SU-DHL-6 (cell line): ENCODE results near the gene NDUFS5.

Experiments used
- H2AFZ ChIP-seq: fragments of 200-600 bp; sonication (generic); 2 replicates; pipeline ENCODE4 v1.6.1; 2014; ENCODE audit warnings: low read depth, mild to moderate bottlenecking, moderate library complexity, mixed read lengths, antibody characterized with exemption, low read length; ENCODE audit not compliant: severe bottlenecking
- H3F3A ChIP-seq: fragments of 200-600 bp; shearing (Covaris generic); 2 replicates; pipeline ENCODE4 v1.6.0; 2016; ENCODE audit warnings: antibody characterized with exemption, mild to moderate bottlenecking; ENCODE audit not compliant: insufficient read depth
- H3K27ac ChIP-seq: fragments of 200-600 bp; sonication (generic); 2 replicates; pipeline ENCODE4 v1.5.1; 2016; ENCODE audit warnings: low read depth, mild to moderate bottlenecking, low read length, moderate library complexity, mixed read lengths
- H3K27me3 ChIP-seq: fragments of 200-600 bp; sonication (generic), shearing (Covaris generic); 2 replicates; pipeline ENCODE4 v1.6.0; 2014; ENCODE audit warnings: mild to moderate bottlenecking, low read length
- H3K36me3 ChIP-seq: fragments of 200-600 bp; sonication (generic); 2 replicates; pipeline ENCODE4 v1.6.1; 2014; ENCODE audit warnings: mild to moderate bottlenecking, low read length, mixed read lengths
- H3K4me2 ChIP-seq: fragments of 300-600, 200-600 bp; shearing (Covaris generic), sonication (generic); 2 replicates; pipeline ENCODE4 v1.6.0; 2014; ENCODE audit warnings: low read length, low read depth, mild to moderate bottlenecking; ENCODE audit not compliant: poor library complexity, severe bottlenecking
- H3K4me3 ChIP-seq: fragments of 200-600 bp; sonication (generic); 2 replicates; pipeline ENCODE4 v1.5.1; 2014; ENCODE audit warnings: antibody characterized with exemption, low read length, mild to moderate bottlenecking, mixed read lengths; ENCODE audit not compliant: insufficient read depth, poor library complexity, severe bottlenecking
- H3K79me2 ChIP-seq: fragments of 200-600 bp; sonication (generic); 2 replicates; pipeline ENCODE4 v1.6.1; 2014; ENCODE audit warnings: mild to moderate bottlenecking, low read length, moderate library complexity; ENCODE audit not compliant: insufficient read depth
- H3K9ac ChIP-seq: fragments of 200-600 bp; sonication (generic); 2 replicates; pipeline ENCODE4 v1.7.0; 2014; ENCODE audit warnings: mild to moderate bottlenecking, low read length
- H3K9me2 ChIP-seq: fragments of 200-600 bp; sonication (generic); replicated peaks from 2 replicates; pipeline ENCODE4 v1.6.1; 2014; ENCODE audit warnings: low read length; ENCODE audit not compliant: insufficient read depth
- H3K9me3 ChIP-seq: fragments of 200-600 bp; sonication (generic); 2 replicates; pipeline ENCODE4 v1.6.1; 2014; ENCODE audit warnings: low read length, mixed read lengths; ENCODE audit not compliant: insufficient read depth
- H4K20me1 ChIP-seq: fragments of 200-600 bp; sonication (generic); 2 replicates; pipeline ENCODE4 v1.6.1; 2014; ENCODE audit warnings: low read depth, mild to moderate bottlenecking, antibody characterized with exemption, low read length, moderate library complexity, mixed read lengths
- EZH2phosphoT487 ChIP-seq: fragments of 200-600 bp; sonication (generic), shearing (Covaris generic); conservative IDR thresholded peaks from 2 replicates; pipeline ENCODE4 v1.6.1; 2018; ENCODE audit warnings: mild to moderate bottlenecking, antibody characterized with exemption, low read length, moderate library complexity, mixed read lengths
- TF ChIP-seq, protein P1 (sequence below): fragments of 200-600 bp; sonication (generic); IDR thresholded peaks from one replicate; pipeline ENCODE4 v1.5.1; 2017; ENCODE audit warnings: antibody characterized with exemption, mild to moderate bottlenecking, low read length, moderate library complexity; ENCODE audit not compliant: insufficient read depth, poor library complexity, severe bottlenecking

The NDUFS5 gene

DNA sequence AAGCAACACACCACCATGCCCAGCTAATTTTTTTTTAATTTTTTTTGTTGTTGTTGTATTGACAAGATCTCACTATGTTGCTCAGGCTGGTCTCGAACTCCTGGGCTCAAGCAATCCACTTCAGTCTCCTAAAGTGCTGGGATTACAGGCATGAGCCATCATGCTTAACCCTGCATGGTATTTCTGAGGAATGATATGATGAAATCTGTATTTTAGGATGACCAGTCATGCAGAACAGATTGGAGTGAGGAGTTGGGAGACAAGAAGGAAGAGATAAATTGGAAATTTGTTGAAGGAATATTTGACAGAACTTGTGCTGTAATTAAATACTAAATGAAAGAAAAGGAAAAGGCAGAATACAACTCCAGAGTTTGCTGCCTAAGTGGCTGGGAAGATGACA lies 4.7 kb upstream of the NDUFS5 start:
- Histone ChIP-seq H3K4me3 (no peak overlapping the region), H3K9me2 (no peaks in the 10 kb centered on the region), H3K79me2 (peaks cover 2% of the 10 kb centered on the region; the same call in 1 of the 2 replicates), H3K36me3 (no peaks in the 10 kb centered on the region), H3K4me2 (no peak overlapping the region), H2AFZ (no peak overlapping the region), H3K27me3 (no peaks in the 10 kb centered on the region), H3K9ac (no peak overlapping the region), H3K9me3 (no peaks in the 10 kb centered on the region), H4K20me1 (no peaks in the 10 kb centered on the region), H3F3A (no peaks in the 10 kb centered on the region), H3K27ac (no peak overlapping the region)
- no peak for TF ChIP-seq EZH2phosphoT487
- TF ChIP-seq, protein P1, sequence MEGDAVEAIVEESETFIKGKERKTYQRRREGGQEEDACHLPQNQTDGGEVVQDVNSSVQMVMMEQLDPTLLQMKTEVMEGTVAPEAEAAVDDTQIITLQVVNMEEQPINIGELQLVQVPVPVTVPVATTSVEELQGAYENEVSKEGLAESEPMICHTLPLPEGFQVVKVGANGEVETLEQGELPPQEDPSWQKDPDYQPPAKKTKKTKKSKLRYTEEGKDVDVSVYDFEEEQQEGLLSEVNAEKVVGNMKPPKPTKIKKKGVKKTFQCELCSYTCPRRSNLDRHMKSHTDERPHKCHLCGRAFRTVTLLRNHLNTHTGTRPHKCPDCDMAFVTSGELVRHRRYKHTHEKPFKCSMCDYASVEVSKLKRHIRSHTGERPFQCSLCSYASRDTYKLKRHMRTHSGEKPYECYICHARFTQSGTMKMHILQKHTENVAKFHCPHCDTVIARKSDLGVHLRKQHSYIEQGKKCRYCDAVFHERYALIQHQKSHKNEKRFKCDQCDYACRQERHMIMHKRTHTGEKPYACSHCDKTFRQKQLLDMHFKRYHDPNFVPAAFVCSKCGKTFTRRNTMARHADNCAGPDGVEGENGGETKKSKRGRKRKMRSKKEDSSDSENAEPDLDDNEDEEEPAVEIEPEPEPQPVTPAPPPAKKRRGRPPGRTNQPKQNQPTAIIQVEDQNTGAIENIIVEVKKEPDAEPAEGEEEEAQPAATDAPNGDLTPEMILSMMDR, result no peak

DNA sequence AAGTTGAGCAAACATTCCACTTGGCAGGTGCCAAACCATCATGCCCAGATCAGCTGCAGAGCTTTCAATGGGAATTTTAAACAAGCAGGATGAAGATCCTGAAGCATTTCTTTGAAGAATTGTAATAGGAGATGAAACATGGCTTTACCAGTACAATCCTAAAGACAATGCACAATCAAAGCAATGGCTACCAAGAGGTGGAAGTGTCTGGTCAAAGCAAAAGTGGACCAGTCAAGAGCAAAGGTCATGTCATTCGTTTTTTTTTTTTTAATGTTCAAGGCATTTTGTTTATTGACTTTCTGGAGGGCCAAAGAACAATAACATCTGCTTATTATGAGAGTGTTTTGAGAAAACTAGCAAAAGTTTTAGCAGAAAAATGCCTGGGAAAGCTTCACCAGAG lies 3.0 kb upstream of the NDUFS5 start:
- H3K79me2 ChIP-seq, result peaks cover 16% of the 10 kb centered on the region
- H4K20me1 ChIP-seq, result no peaks in the 10 kb centered on the region
- H3K9me2 ChIP-seq, result no peaks in the 10 kb centered on the region
- TF ChIP-seq, protein P1, result no peak
- TF ChIP-seq EZH2phosphoT487, result no peak
- H3K27me3 ChIP-seq, result no peaks in the 10 kb centered on the region
- no peaks in the 10 kb centered on the region for H3F3A ChIP-seq
- H3K27ac ChIP-seq, result no peak overlapping the region
- no peaks in the 10 kb centered on the region for H3K9me3 ChIP-seq
- no peaks in the 10 kb centered on the region for H3K36me3 ChIP-seq
- no peak overlapping the region for H3K9ac ChIP-seq
- H3K4me3 ChIP-seq, result no peak overlapping the region
- no peak overlapping the region for H2AFZ ChIP-seq
- no peak overlapping the region for H3K4me2 ChIP-seq

DNA sequence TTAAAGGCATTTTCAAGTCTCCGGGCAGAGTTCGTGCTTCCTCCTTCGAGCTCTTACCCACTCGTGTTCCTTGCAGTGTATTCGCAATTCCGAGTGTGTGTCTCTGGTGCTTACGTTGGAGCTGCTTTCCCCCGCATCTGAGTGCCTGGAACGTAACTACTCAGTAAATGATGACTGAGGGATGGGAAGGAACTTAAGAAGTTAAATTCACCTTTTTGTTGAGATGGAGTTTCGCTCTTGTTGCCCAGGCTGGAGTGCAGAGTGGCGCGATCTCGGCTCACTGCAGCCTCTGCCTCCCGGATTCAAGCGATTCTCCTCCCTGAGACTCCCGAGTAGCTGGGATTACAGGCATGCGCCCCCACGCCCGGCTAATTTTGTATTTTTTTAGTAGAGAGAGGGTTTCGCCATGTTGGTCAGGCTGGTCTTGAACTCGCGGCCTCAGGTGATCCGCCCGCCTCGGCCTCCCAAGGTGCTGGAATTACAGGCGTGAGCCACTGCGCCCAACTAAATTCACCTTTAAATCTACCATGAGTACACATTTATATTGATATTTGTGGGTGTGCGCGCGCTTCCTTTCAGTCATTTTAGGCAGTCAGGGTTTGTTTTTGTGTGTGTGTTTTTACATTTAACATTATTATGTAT lies 837 bp downstream of the NDUFS5 start:
- peaks cover 24% of the 10 kb centered on the region for H3K79me2 ChIP-seq
- no peaks in the 10 kb centered on the region for H3F3A ChIP-seq
- H3K9me3 ChIP-seq, result no peaks in the 10 kb centered on the region
- H4K20me1 ChIP-seq, result no peaks in the 10 kb centered on the region
- peak overlapping the region; percentile 87 for H3K4me3 ChIP-seq
- peak overlapping the region; percentile 94 for H2AFZ ChIP-seq
- no peaks in the 10 kb centered on the region for H3K27me3 ChIP-seq
- peak overlapping the region; percentile 76 for H3K4me2 ChIP-seq
- TF ChIP-seq, protein P1, result no peak
- TF ChIP-seq EZH2phosphoT487, result no peak
- peaks cover 4% of the 10 kb centered on the region; the same call in 1 of the 2 replicates for H3K36me3 ChIP-seq
- H3K9ac ChIP-seq, result peak overlapping the region; percentile 80
- H3K27ac ChIP-seq, result peak overlapping the region; percentile 51
- no peaks in the 10 kb centered on the region for H3K9me2 ChIP-seq
